Measurements from ENCODE around the gene CHST1.

Gene CHST1

DNA sequence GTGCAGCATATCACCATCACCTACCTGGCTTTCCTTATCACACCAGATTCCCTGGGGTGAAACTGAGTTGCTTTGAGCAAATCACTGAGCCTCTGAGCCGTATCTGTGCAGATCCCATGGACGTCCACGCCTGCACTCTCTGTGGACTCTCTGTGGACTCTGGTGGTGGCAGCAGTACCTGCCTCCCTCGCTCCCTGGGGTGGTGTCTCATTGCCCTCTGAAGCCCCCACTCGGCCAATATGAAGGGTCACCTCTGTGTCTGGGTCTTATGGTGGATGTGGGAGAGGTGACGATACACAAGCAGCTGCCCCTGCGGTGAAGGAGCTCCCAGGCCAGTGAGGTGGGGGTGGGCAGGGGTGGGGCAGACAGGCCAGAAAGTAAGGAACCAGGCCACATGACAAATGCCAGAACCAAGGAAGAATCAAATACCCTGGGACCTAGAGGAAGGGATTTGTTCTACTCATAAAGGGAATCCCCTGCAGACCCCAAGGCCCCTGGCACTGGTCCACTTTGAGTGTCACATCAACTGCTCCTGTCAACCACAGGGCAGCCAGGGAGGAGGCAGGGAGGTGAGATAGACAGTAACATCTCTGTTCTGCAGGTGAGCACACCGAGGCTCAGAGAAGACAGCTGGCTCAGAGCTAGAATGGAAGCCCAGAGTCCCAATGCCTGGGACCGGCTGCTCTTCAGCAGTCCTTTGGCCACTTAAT is 9.2 kb upstream of the CHST1 start:
- no peak for DNase-seq

DNA sequence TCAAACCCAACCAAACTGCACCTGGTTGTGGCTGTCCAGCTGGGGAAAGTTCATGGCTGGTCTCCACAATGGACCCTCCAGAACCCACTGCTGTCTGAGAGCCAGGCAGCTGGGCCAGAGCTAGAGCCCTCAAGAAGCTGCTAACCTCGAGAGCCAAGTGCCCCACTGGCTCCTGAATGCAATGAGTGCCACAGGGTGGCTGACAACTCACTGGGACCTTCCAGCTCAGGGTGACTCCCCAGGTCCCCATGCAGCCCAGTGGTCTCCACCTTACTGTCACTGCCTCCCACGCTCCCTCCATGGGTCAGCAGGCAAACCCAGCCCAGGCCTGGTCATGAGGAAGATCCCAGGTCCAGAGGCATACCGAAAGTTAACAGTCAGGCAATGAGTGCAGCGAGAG is 8.0 kb upstream of the CHST1 start:
- no peak for DNase-seq

DNA sequence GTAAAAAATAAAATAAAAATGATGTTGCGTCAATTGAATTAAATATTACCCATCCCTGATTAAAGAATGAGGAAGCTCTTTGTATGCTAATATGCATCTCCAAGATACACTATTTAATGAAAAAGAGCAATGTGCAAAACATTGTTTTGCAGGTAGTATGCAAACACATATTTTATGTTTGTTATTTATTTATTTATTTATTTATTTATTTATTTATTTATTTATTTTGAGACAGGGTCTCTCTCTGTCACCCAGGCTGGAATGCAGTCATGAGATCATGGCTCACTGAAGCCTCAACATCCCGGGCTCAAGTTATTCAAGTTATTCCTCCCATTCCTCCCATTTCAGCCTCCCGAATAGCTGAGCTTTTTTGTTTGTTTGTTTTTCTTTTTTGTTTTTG is 7.2 kb upstream of the CHST1 start:
- DNase-seq, result no peak

DNA sequence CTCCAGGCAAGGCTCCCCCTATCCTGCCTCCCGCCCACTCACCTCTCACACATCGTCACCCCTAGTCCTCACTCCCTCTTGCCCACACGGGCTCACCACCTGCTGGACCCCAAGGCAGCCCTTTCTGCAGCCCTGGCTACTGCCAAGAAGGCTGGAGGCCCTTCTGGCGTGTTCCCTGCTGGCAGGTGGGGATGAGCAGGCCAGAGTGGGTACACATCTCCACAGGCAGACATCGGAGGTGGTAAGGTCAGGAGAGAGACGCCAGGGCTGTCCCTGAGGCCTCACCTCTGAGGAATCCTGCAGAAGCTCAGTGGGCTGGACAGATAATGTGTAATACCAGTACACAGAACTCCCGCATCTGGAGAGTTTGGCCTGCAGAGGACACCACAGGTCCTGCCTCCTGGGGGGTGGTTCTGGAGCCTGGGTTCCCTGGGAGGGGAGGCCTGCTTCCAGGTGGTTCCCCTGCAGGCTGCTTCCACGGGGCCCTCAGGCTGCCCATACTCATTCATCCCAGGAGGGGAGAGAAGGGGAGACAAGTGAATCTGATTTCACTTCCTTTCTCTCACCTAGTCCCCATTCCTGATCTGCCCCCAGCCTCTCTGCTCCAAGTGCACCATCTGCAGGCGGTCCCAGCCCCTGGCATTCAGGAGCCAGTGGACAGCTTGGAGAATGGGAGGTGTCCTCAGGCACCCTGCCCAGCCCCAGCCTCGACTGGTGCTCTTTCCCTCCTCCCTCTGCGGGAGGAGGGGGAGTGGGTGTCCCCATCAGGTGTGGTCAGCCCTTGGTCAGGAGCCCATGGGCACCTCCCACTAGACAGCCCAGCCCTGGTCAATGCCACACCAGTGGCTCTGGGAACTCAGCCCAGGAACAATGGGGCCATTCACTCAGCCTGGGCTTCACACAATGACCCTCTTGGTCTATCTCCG is 6.1 kb upstream of the CHST1 start:
- DNase-seq, result no peak

DNA sequence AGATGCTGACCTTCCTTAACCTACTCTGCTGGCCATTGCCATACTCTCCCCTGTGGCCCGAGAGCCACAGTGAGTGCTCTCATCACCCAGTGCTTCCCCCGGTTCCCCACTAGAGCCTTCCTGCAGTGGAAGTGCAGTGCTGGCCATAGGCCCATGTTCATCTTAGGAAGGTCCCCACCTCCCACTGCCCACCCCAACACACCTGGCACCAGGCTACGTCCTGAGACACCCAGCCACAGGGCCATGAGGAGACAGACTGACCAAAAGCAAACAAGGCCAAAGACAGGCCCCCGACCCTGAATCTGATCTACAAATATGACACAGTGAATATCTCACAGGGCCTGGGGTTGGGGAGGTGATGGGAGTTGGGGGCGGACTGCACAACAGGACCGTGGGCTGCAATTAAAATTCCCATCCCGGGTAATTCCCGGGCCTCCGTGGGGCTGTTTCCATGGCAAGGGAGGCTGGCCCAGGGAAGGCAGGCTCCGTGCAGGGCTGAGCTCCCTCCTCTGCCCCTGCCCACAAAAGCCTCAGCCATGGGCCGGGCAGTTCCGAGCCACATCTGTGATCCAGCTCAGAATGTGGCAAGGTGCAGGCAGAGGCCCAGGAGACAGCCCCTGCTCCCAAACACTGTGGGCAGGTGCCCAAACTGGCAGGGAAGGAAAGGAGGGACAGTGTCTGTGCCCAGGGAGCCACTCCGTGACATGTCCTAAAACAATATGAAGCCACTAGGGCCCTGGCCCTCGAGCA is 5.1 kb upstream of the CHST1 start:
- no peak for DNase-seq

DNA sequence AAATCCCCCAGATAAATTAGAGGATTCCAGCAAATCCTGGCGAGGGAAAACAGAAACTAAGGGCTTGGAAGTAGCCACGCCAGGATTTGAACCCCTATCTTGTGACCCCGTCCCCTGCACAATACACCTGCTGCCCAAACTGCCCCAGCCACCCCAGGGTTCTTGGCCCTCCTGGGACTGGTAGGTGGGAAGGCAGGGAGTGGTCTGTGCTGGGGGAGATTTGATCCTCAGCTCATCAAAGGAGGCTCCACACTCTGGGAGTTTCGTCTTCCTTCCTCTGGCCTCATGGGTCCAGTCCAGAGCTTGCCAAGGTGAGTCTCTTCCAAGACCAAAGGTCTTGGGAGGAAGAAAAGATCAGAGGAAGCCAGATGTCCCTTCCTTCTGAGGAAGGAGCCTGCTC is 4.5 kb upstream of the CHST1 start:
- no peak for DNase-seq

DNA sequence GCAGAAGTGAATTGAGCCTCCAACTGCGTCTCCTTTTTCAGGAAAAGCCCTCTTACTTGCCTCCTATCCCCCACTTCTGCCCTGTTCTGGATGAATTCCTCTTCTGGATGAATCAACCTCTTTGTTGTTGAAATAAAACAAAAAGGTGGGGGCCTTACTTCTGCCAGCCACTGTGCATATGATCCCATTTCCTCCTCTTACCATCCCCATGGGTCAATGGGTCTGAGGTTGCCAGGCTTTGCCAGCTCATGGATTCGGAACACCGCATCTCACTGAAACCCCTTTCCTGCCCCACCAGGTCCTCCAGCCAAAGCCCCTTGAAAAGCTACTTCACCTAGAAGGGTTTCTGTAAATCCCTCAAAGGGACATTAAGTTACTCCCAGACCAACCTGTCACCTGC is 3.7 kb upstream of the CHST1 start:
- DNase-seq, result no peak

DNA sequence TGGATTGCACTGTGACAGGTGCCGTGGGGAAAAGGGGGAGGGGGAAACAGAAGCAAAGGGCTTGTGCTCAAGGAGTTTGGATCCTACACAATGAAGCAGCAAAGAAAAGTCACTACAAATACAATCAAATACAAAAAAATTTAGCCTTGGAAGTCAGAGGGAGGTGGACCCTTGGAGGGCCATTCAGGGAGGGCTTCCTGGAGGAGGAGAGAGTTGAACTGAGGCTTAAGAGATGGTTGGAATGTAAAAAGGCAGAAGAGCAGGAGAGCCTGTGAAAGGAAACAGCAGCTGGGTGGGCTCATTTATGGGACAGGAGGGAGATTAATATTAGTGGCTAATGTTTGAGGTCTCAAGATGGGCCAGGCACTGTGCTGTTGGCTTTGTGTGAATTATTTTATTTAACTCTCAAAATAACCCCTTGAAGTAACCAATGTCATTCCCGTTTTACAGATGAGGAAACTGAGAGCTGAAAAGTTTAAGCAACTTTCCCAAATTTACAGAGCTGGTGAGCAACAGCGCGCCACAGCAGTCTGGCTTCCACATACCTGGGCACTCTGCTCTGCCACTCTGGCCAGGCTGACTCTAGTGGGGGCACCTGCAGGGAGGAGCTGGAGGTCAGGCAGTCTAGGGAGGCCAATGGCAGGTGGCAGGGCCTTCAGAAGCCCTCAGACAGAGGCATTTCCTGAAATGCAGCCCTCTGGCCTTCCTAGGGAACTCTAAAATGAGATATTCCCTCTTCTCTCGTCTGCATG is 2.7 kb upstream of the CHST1 start:
- DNase-seq, result no peak

DNA sequence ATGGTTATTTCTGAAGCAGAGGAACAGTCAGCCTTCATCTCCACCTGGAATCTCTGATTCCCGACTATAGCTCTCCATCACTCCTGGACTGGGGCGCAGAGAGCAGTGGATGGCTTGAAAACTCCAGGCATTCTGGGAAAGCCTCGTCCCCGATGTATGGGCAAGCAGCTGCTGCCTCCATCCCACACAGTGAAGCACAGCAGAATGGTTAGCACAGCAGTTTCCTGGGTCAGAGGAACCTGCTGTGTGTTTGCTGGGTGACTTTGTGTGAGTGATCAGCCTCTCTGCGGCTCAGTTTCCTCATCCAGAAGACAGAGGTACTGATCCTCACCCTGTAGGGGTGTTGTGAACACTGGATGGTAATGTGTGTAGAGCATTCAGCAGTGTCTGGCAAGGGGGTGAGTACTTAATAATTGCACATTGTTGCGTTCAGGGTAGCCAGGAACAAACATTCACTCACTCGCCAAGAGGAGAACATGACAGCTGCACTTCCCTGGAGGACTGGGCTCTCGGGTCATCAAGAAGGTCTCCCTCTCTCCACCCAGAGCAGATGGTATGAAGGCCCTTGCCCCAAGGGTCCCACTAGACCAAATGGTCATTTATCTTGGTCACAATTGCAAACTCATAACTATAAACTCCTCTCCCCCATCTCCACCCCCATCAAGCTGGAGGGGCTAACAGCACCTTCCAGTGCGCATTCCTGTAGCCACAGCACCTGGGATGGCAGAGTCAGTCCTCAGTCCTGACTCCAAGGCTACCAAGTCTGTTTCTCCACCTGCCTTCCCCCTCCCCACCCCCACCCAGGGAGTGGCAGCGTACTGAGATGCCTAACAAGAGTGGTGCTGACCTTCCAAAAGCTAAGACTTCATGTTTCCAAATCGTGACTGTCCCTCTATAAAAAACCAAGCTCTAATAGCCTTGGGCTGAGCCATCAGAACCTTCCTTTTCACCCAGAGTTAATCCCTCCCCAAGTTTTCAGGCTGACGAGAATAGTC is 1.5 kb upstream of the CHST1 start:
- no peak for DNase-seq

DNA sequence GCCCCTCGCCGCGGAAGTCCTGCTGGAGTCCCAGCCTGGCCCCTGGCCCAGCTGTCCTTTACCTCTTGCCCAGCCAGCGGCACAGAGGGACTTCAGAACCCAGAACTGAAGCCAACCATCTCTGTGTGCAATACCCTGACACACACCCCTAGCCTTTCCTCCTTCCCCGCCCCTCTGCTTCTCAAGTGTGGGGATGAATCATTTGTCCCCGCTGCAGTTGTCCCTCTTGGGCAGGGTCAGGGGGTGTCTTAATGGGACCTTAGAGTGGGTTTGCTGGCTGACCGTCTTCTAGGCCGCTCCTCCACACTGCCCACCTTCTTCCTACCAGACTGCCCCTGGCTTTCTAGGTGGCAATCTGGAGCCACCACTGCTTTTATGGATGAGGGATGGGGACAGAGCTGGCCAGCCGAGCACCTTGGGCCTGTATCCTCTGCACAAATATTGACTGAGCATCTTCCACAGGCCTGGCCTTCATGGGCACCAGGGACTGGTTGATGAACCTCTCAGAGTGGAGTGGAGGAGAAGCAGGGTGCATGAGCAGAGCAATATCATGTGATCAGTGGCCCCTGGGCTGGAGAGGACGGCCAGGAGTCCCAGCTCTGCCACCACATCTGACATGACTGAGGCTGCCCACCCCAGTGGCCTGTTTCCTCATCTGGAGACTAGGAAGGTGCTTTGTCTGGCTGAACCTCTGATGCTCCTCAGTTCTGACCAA is 668 bp upstream of the CHST1 start:
- no peak for DNase-seq

DNA sequence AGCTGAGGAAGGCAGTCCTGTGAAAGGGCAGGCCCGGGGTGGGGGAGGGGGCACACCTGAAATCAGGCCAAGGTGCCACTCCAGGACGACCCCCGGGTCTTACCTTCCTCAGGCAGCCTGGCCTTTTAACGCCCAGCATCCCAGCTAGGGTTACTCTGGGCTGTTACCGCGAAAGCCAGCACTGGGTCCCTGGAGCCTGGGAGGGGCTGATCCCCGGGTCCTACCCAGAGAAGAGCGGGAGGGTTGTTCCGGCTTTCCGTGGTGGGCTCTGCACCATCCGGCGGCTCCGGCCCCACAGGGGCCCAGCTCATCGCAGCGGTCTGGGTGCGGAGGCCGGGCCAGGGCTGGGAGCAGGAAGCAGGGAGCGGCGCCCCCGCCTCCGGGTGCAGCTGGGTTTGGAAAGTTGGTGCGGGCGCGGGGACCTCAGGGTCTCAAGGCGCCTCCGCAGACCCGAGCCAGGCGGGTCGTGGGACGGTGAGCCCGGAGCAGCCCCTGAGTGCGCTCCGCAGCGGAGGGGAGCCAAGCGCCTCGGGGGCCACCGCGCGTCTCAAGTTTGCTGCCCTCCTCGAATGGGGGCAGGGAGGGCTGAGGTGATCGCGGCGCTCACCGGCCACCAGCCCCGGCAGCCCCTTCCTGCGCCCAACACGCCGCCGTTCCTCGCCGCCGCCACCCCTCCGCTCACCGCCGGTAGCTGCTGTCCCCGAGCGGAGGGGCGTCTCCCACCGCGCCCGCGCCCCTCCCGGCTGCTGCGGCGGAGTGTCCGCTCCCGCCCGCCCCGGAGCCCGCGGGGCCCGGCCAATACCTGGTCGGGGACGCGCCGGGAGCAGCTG is 831 bp downstream of the CHST1 start:
- DNase-seq, result no peak

DNA sequence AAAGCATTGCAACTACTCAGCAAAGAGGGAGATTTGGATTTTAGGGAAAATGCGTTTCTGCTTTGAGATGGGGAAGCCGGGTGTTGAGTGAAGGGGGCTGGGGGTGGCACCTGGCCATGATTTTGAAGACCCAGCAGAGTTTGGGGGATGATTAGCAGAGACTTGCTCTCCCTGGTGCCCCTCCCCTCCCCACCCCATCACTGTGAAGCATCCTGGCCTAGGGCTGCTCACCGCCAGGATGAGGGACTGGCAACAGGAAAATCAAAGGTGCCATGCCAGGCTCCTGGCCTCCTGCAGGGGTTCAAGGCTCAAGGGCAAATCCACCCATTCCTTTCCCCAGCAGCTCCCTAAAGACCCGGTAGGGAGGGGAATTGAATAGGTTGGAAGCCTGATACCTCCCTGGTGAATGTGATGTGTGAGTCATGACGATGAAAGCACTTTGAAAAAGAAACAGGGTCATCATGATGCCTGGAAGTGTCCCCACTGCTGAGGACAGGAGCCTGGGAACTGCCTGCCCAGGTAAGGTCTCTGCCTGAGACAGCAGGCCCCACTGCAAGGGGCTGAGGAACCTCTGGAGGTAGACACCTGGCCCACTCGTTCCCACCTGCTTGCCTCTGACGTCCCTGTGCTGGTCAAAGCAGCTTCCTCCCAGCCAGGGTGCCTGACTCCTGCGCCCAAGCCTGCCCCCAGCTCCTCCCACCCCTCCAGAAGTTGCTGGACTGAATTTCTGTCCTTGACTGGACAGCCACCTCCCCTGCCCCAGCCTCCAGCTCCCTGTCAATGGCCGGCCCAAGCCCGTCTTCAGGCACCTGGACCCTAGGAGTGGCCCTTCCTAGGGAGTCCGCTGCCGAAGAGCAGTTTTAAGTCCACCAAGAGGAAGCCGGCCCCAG is 1.7 kb downstream of the CHST1 start:
- no peak for DNase-seq

DNA sequence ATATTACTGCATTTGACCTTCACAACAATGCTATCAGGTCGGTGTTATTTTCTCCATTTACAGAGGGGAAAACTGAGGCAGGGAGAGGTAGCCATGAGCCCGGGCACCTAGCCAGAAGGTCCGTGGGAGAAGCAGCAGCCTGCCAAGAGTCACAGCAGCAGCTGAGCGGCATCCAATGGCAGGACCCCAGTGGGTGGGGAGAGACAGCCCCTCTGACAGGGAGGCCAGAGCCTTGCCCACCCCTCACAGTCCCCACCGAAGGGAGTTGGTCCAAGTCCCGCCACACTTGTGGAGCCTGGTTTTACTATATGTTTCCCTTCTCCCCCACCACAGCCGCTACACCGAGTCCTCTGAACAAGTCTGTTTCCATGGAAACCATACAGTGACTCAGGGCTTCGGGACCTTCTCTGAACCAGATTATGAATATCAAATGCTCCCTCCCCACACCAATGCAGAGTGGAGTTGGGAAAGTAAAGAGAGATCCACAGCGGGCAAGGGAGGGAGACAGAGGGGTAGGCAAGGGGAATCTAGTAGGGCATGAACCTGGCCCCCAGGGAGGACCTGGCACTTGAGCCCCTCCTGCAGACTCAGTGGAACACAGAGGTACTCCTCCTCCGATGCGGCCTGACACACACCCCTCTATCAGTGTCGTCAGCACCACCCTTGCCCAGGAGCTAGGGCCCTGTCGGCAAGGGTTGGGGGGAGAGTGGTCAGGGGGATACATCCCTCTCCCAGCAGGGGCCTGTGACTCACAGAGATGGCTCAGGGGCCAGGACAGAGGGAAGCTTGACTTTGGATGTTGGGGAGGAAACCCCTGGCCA is 2.5 kb downstream of the CHST1 start:
- DNase-seq, result no peak

DNA sequence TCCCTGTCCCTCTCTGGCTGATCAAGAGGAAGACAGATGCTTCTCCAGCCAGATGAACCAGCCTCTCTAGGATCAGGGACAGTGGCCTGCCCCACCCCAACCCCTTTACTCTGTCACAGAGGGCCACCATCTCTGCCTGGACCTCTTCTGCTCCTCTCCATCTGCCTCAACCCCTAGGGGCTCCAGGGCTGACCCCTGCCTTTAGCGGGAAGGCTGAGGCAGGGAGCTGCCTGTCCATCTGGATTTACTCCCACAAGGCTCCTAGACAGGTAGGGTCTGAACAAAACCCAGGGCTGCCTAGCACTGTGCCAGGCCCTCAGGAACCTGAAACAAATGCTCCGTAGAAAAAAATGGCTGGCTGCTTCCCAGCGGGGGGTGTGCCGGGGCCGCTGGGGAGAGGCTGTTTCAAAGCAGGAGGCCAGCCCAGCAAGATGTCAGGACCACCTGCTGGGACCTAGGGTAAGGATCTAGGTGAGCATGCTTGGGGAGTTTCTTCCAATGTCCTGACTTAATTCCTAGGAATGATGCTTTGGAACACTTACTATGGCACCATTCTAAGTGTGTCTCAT is 3.2 kb downstream of the CHST1 start:
- DNase-seq, result no peak

DNA sequence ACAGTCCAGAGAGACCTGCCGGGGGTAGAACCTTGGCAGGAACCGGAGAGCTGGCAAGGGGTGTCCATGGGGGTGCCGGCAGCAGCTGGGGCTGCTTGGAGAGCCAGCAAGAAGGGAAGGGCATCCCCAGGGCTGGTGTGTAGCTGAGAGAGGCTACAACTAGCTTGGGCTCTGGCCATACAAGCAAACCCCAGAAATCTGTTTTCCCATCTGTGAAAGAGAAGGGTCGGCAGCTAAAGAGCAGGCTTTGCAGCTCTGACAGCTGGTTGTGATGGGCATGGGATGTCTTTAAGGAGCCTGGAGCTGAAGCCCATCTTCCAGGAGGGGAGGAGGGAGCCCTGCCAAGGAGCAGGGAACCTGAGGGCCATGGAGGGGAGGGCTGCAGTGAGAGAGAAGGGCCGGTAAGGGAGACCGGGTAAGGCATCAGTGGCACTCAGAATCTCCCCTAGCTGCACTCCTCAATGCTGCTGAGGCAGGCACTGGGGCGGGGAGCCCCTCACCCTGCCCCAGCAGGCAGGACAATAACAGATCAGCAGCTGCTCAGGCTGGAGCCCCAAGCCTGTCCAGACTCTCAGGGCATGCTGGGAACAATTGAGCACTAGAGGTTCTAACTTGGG is 3.9 kb downstream of the CHST1 start:
- DNase-seq, result no peak

DNA sequence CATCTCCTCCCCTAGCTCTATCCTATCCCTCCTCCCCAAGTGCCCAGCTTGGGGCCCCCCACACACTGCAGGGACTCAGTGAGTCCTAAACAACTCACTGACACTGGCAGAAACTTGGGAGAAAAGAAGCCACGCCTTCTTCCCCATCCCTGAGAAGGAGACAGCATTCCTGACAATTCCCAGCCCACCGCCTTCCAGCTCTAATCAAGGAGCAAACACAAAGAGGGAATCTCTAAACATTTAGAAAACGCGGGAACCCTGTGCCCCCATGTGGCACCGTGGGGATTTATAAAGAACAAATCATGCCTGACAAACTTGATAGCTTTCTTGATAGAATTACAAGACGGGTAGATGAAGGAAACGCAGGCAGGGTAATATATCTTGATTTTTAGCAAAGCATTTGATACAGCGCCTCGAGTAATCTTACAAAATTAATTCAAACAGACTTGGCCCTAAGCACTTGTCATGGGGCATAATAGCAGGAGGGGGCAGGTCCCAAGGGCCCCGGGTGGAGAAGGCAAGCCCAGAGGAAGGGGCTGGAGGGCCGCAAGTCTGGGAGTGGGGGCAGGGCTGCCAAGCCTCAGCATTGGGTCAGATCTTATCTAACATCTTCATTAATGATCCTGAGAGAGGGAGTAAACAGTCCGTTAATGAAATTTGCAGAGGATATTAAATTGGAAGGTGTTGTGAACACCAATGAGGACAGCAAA is 4.5 kb downstream of the CHST1 start:
- DNase-seq, result no peak

DNA sequence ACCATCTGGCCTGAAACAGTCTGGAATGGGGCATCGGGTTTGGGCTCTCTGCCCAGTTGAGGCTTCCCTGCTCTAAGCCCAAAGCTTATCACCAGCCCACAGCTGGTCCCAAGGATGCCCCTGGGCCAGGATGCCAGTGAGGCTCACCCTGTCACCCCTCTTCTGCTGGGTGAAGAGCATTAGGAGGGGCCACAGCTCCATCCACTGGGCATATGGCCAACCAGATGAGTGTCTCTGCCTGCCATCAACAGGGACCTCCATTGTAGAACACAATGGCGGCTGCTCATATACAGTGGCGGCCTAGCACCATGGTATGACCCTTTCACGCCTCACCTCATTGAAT is 5.6 kb downstream of the CHST1 start:
- no peak for DNase-seq
